Spleen (tissue), 7 donors: ENCODE measurements around the gene SNRPB2.

ENCODE experiments used
- CTCF ChIP-seq, 11 experiments: fragments of 200-600 bp in 7 of 11; fragments of 450-650 bp in 4 of 11; sonication (generic) in 4 of 11; IDR thresholded peaks in 8 of 11; conservative IDR thresholded peaks in 3 of 11; 1 replicate in 7 of 11; 2 replicates in 4 of 11; pipeline versions ENCODE4 v1.4.0 to v1.8.0; 2016 to 2021; ENCODE audit warnings: antibody characterized with exemption in 11 of 11, inconsistent platforms in 4 of 11, mild to moderate bottlenecking in 1 of 11
- POLR2AphosphoS5 ChIP-seq, 3 donors: sonication (generic); formaldehyde crosslinking; IDR thresholded peaks; one replicate each; pipeline ENCODE4 v1.5.1; 2017; ENCODE audit warnings: antibody characterized with exemption in 3 of 3
- donor health status: DM: no; HTN: no; CAD: no; lungs with moderate emphysema.
- donor health status: DM: no; HTN: no; CAD: no.
- donor health status: DM: no; HTN: no; CAD: no.

DNA sequence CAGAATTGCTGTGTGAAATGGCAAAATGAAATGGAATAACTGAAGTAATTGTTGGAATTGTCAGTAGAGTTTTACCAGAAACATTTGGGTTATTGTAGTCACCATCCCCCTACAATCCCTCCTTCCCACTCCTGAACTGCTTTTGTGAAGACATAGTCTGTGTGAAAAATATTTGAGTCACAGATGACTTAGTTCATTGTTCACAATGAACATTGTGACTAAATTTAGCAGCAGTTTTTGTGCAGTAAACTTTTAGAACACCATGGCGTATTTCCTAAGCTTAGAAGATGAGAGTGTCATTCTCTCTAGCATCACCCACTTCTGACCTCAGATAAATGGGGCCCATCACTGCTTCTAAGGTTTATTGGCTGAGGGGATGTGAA, 29.3 kb downstream of the SNRPB2 start:
- TF ChIP-seq CTCF (IDR thresholded peaks at IDR 0.05 in 8 of 11, conservative IDR thresholded peaks at IDR 0.05 in 3 of 11) = no peak
- TF ChIP-seq POLR2AphosphoS5 (IDR thresholded peaks at IDR 0.05) = no peak
